ENCODE measurements around the gene ID2.

DNA sequence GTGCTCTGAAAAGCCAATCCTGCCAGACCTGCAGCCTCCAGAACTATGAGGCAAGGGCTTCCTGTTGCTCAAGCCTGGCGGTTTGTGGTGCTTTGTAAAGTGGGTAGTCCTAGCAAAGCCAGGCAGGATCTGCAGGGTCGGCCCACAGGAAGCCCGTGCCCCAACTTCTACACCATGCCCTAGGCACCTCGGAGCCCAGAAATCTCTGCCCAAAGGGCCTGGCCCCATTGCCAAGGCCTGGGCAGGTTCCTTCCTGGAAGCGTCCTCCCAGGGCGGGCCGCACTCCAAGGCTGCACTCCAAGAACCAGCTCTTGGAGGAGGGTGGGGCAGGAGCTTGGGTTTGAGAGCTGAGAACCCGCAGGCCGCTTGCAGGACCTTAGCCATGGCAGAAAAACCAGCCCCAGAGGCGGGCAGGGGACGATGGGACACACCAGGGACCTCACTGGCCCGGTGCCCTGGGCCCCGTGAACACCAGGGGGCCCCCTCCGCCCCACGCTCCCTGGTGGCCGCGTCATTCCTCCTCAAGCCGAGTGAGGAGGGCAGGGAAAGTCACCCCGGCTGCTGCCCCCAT, 37.2 kb upstream of the ID2 start:
- TF ChIP-seq CTCF (IDR thresholded peaks at IDR 0.05): no peak
- TF ChIP-seq POLR2A (IDR thresholded peaks at IDR 0.05): no peak
- no peak for TF ChIP-seq EP300 (IDR thresholded peaks at IDR 0.05)
- TF ChIP-seq POLR2AphosphoS5 (IDR thresholded peaks at IDR 0.05): no peak
